ENCODE measurements around the gene DDR1.

Gene DDR1

GRCh38 chr6:30917487-30917886 is 33.2 kb downstream of the DDR1 start:
- TF ChIP-seq CTCF (IDR thresholded peaks at IDR 0.05), result no peak

GRCh38 chr6:30918670-30919069 is 34.4 kb downstream of the DDR1 start:
- no peak for TF ChIP-seq CTCF (IDR thresholded peaks at IDR 0.05)

GRCh38 chr6:30922447-30922852 is 38.1 kb downstream of the DDR1 start:
- no peak for TF ChIP-seq CTCF (IDR thresholded peaks at IDR 0.05)

GRCh38 chr6:30926644-30927043 is 42.3 kb downstream of the DDR1 start:
- TF ChIP-seq CTCF (IDR thresholded peaks at IDR 0.05), result no peak

- no peak for TF ChIP-seq CTCF (IDR thresholded peaks at IDR 0.05)
Observed at GRCh38 chr6:30928677-30929076, 44.4 kb downstream of the DDR1 start.

- no peak for TF ChIP-seq CTCF (IDR thresholded peaks at IDR 0.05)
Observed at GRCh38 chr6:30930506-30930905, 46.2 kb downstream of the DDR1 start.

GRCh38 chr6:30931272-30931671 is 47.0 kb downstream of the DDR1 start:
- no peak for TF ChIP-seq CTCF (IDR thresholded peaks at IDR 0.05)

- TF ChIP-seq CTCF (IDR thresholded peaks at IDR 0.05), result no peak
Observed at GRCh38 chr6:30931969-30932645, 47.8 kb downstream of the DDR1 start, which contains the start of gene SFTA2. TSS of gene SFTA2 (minus strand) at chr6:30932170. CDS start at chr6:30932096, 74 bp downstream.
